Small intestine (tissue), 16 donors: ENCODE results near the gene OOSP4A. TPM values are rescaled to one million over a fixed set of nuclear protein-coding genes. Genes with fewer than 3 reads are reported as not detected.

ENCODE experiments used
- DNase-seq, 2 donors: peaks; one replicate each; pipeline versions ENCODE4 v3.0.0 to v3.0.0-alpha.2; 2013
- FAIRE-seq: peaks from 2 replicates; lab custom pipeline; 2012; peaks lifted over from hg19 to GRCh38; lab: Jason Lieb, UNC
- H3K27ac ChIP-seq, 3 donors: one replicate each; pipeline ENCODE4 v1.5.1; 2013; ENCODE audit warnings: low read length in 2 of 3, mild to moderate bottlenecking in 2 of 3, control low read depth in 1 of 3, inconsistent platforms in 1 of 3, low read depth in 1 of 3, moderate library complexity in 1 of 3
- H3K27me3 ChIP-seq, 3 donors: one replicate each; pipeline ENCODE4 v1.6.1; 2013; ENCODE audit warnings: low read length in 3 of 3, inconsistent platforms in 1 of 3; ENCODE audit not compliant: control insufficient read depth in 3 of 3, insufficient read depth in 3 of 3
- H3K36me3 ChIP-seq, 3 donors: one replicate each; pipeline ENCODE4 v1.6.1; 2013; ENCODE audit warnings: low read length in 3 of 3, inconsistent platforms in 1 of 3, low read depth in 1 of 3, mild to moderate bottlenecking in 1 of 3, moderate library complexity in 1 of 3; ENCODE audit not compliant: control insufficient read depth in 3 of 3, insufficient read depth in 2 of 3
- H3K4me1 ChIP-seq, 3 donors: one replicate each; pipeline ENCODE4 v1.6.1; 2013; ENCODE audit warnings: low read length in 2 of 3, inconsistent platforms in 1 of 3, low read depth in 1 of 3, mild to moderate bottlenecking in 1 of 3, moderate library complexity in 1 of 3; ENCODE audit not compliant: control insufficient read depth in 3 of 3, insufficient read depth in 2 of 3
- H3K4me3 ChIP-seq, 3 donors: one replicate each; pipeline ENCODE4 v1.5.1; 2013; ENCODE audit warnings: low read length in 3 of 3, control low read depth in 1 of 3, inconsistent platforms in 1 of 3, low read depth in 1 of 3, mild to moderate bottlenecking in 1 of 3, moderate library complexity in 1 of 3
- H3K9me3 ChIP-seq, 2 donors: one replicate each; pipeline ENCODE4 v1.6.1; 2013; ENCODE audit warnings: low read depth in 1 of 2, low read length in 1 of 2; ENCODE audit not compliant: control insufficient read depth in 2 of 2, insufficient read depth in 1 of 2
- WGBS, 3 donors: extraction: QIAGEN DNeasy Blood & Tissue Kit; methylation state at CpG; one replicate each; pipeline ENCODE4 v1.1.7; 2013; 5-methylcytosine and 5-hydroxymethylcytosine counted together
- long read RNA-seq, 10 donors: transcript quantifications; one replicate each; lab custom pipeline, GENCODE V29; 2026
- polyA plus RNA-seq, 4 donors: library from polyadenylated mRNA; stranded (reverse) in 3 of 4; unstranded in 1 of 4; fragments of 200-250 nt in 3 of 4; fragments of 120-200 nt in 1 of 4; gene quantifications; one replicate each; pipeline versions ENCODE4 v1.2.1 to v1.2.3, GENCODE V29; 2013
- donor health status: healthy with polysubstance abuse.
- donor health status: control.
- donor health status: control.
- donor health status: Bipolar disorder and iron deficiency.
- donor health status: healthy.

Gene OOSP4A
- polyA plus RNA-seq: under 1 TPM in 1 of 4 donors, not detected in 3; 0.09 TPM
- long read RNA-seq, donor 1: 0 reads
- long read RNA-seq, donor 2: 0 reads
- long read RNA-seq, donor 3: 0 reads
- long read RNA-seq, donor 4: 0 reads
- long read RNA-seq, donor 5: 0 reads
- long read RNA-seq, donor 6: 0 reads
- long read RNA-seq, donor 7: 0 reads
- long read RNA-seq, donor 8: 0 reads
- long read RNA-seq, donor 9: 0 reads
- long read RNA-seq, donor 10: 0 reads

GRCh38 chr11:59963733-59964132 lies at the start of gene OOSP4A:
Gene OOSP4A (plus strand): TSS chr11:59964033. CDS start chr11:59964033, 0 bp downstream.
- H3K9me3 ChIP-seq: peaks cover 0 to 10% of the 10 kb centered on the region in 2 donors
- no peak within 1 kb of the TSS for H3K4me3 ChIP-seq
- H3K4me1 ChIP-seq: peaks cover 0 to 2% (median 0%) of the 10 kb centered on the region in 3 donors
- H3K27me3 ChIP-seq: no peaks in the 10 kb centered on the region
- H3K36me3 ChIP-seq: no peaks in the 10 kb centered on the region
- WGBS, 3 donors: 85 to 89% (median 86%) methylated on average over 3 of the region's 3 CpGs
- no peak within 1 kb of the TSS for H3K27ac ChIP-seq
- DNase-seq (no peak), FAIRE-seq (no peak)

GRCh38 chr11:59918480-59918879 lies 45.4 kb upstream of the OOSP4A start:
- Histone ChIP-seq H3K36me3 (no peaks in the 10 kb centered on the region), H3K4me1 (no peaks in the 10 kb centered on the region), H3K9me3 (peaks cover 0 to 33% of the 10 kb centered on the region in 2 donors), H3K27ac (no peak overlapping the region), H3K27me3 (no peaks in the 10 kb centered on the region), H3K4me3 (no peak overlapping the region)
- DNase-seq (no peak), FAIRE-seq (no peak)
- WGBS, 3 donors: 92 to 99% (median 94%) methylated on average over 2 of the region's 2 CpGs

GRCh38 chr11:59918987-59919589 lies 44.7 kb upstream of the OOSP4A start:
- peaks cover 3 to 39% of the 10 kb centered on the region in 2 donors for H3K9me3 ChIP-seq
- no peak overlapping the region for H3K27ac ChIP-seq
- WGBS, 3 donors: 46 to 59% (median 51%) methylated on average over 3 of the region's 3 CpGs
- no peak overlapping the region for H3K4me3 ChIP-seq
- no peaks in the 10 kb centered on the region for H3K27me3 ChIP-seq
- peak; percentile 38 to 41 for DNase-seq
- no peaks in the 10 kb centered on the region for H3K4me1 ChIP-seq
- no peak for FAIRE-seq
- no peaks in the 10 kb centered on the region for H3K36me3 ChIP-seq

- Histone ChIP-seq H3K4me3 (no peak overlapping the region), H3K9me3 (peaks cover 5 to 37% of the 10 kb centered on the region in 2 donors), H3K27ac (no peak overlapping the region), H3K4me1 (no peaks in the 10 kb centered on the region), H3K36me3 (no peaks in the 10 kb centered on the region), H3K27me3 (no peaks in the 10 kb centered on the region)
- DNase-seq: peak in 1 of 2 donors; percentile 9
- no peak for FAIRE-seq
- WGBS, 3 donors: 93 to 99% (median 95%) methylated on average over 6 of the region's 6 CpGs
These were observed 40.0 kb upstream of the OOSP4A start for GRCh38 chr11:59923813-59924212.

- no peak overlapping the region for H3K27ac ChIP-seq
- DNase-seq: no peak
- no peak overlapping the region for H3K4me3 ChIP-seq
- H3K36me3 ChIP-seq: no peaks in the 10 kb centered on the region
- no peaks in the 10 kb centered on the region for H3K4me1 ChIP-seq
- peaks cover 2 to 18% of the 10 kb centered on the region in 2 donors for H3K9me3 ChIP-seq
- FAIRE-seq: no peak
- no peaks in the 10 kb centered on the region for H3K27me3 ChIP-seq
- 75 to 92% (median 76%) methylated on average over 1 of the region's 1 CpG for WGBS, 3 donors
These were observed 32.1 kb upstream of the OOSP4A start for GRCh38 chr11:59931688-59932087.

GRCh38 chr11:59938132-59938531 lies 25.7 kb upstream of the OOSP4A start, which contains the start of gene OOSP1:
Gene OOSP1 (plus strand): TSS chr11:59938432. CDS start chr11:59938455, 23 bp downstream.
- WGBS, 3 donors: 19 to 39% (median 20%) methylated on average over 2 of the region's 2 CpGs
- DNase-seq (no peak), FAIRE-seq (no peak)
- Histone ChIP-seq H3K4me1 (no peaks in the 10 kb centered on the region), H3K9me3 (no peaks in the 10 kb centered on the region), H3K36me3 (no peaks in the 10 kb centered on the region), H3K27ac (no peak within 1 kb of the TSS), H3K27me3 (no peaks in the 10 kb centered on the region), H3K4me3 (no peak within 1 kb of the TSS)

- no peaks in the 10 kb centered on the region for H3K36me3 ChIP-seq
- no peak overlapping the region for H3K27ac ChIP-seq
- 94 to 100% (median 95%) methylated on average over 3 of the region's 3 CpGs for WGBS, 3 donors
- FAIRE-seq: no peak
- H3K4me3 ChIP-seq: no peak overlapping the region
- no peaks in the 10 kb centered on the region for H3K9me3 ChIP-seq
- DNase-seq: no peak
- no peaks in the 10 kb centered on the region for H3K27me3 ChIP-seq
- no peaks in the 10 kb centered on the region for H3K4me1 ChIP-seq
These were observed 25.1 kb upstream of the OOSP4A start for GRCh38 chr11:59938718-59939117.

GRCh38 chr11:59939482-59939881 lies 24.4 kb upstream of the OOSP4A start:
- H3K4me3 ChIP-seq: no peak overlapping the region
- DNase-seq: no peak
- no peaks in the 10 kb centered on the region for H3K9me3 ChIP-seq
- no peaks in the 10 kb centered on the region for H3K36me3 ChIP-seq
- no peak for FAIRE-seq
- no peaks in the 10 kb centered on the region for H3K4me1 ChIP-seq
- no peaks in the 10 kb centered on the region for H3K27me3 ChIP-seq
- no peak overlapping the region for H3K27ac ChIP-seq
- WGBS, 3 donors: 81 to 87% (median 87%) methylated on average over 2 of the region's 2 CpGs
